ENCODE measurements around the gene MYO1H. TPM values are rescaled to one million over a fixed set of nuclear protein-coding genes. Genes with fewer than 3 reads are reported as not detected.

Gene MYO1H
- total and polyA plus RNA-seq, 2 of the 13 experiments (the other 11 are each of a cell fraction or from before 2014, with no cell fraction given), result not detected

GRCh38 chr12:109307051-109307450 is 40.6 kb upstream of the MYO1H start (continued):
- TF ChIP-seq HNRNPH1 (optimal IDR thresholded peaks at IDR 0.05; ENCODE audit: low read depth, low read length) (no peak), AKAP8 (CRISPR knock-in tag; IDR thresholded peaks at IDR 0.05) (no peak), KLF6 (CRISPR knock-in tag; IDR thresholded peaks at IDR 0.05) (no peak), ARNT2 (CRISPR knock-in tag; IDR thresholded peaks at IDR 0.05; ENCODE audit: low read depth) (no peak), HDAC2 (CRISPR knock-in tag; IDR thresholded peaks at IDR 0.05) (peak; percentile 59; the same call in 1 of the 2 replicates), SP140L (CRISPR knock-in tag; IDR thresholded peaks at IDR 0.05; ENCODE audit: borderline replicate concordance) (no peak), ZNF281 (CRISPR knock-in tag; IDR thresholded peaks at IDR 0.05; ENCODE audit: borderline replicate concordance) (no peak), ZNF160 (CRISPR knock-in tag; IDR thresholded peaks at IDR 0.05) (no peak), HOXA3 (CRISPR knock-in tag; IDR thresholded peaks at IDR 0.05) (peak; percentile 60; the same call in 1 of the 2 replicates), ZNF710 (CRISPR knock-in tag; IDR thresholded peaks at IDR 0.05; ENCODE audit: borderline replicate concordance) (0 out of 2 replicates have a peak, but pooled peaks have one; percentile 39), ZUFSP (CRISPR knock-in tag; IDR thresholded peaks at IDR 0.05; ENCODE audit: borderline replicate concordance) (no peak), ZNF331 (CRISPR knock-in tag; IDR thresholded peaks at IDR 0.05) (0 out of 2 replicates have a peak, but pooled peaks have one; percentile 39), HOXA9 (CRISPR knock-in tag; IDR thresholded peaks at IDR 0.05; ENCODE audit: borderline replicate concordance) (no peak), BCL6 (CRISPR knock-in tag; IDR thresholded peaks at IDR 0.05) (peak; percentile 71), ZNF770 (CRISPR knock-in tag; IDR thresholded peaks at IDR 0.05) (peak; percentile 72), TRIM22 (IDR thresholded peaks at IDR 0.05) (no peak), MAF1 (CRISPR knock-in tag; IDR thresholded peaks at IDR 0.05; ENCODE audit: borderline replicate concordance) (no peak), YEATS2 (CRISPR knock-in tag; IDR thresholded peaks at IDR 0.05; ENCODE audit: borderline replicate concordance) (no peak), ZNF414 (CRISPR knock-in tag; IDR thresholded peaks at IDR 0.05) (0 out of 2 replicates have a peak, but pooled peaks have one; percentile 50)

Measured in HepG2 (cell line).